AG04450 (cell line): ENCODE measurements around the gene MASP1. TPM values are rescaled to one million over a fixed set of nuclear protein-coding genes. Genes with fewer than 3 reads are reported as not detected.

Experiments used
- CTCF ChIA-PET: fragments of 300-600, 350-600 bp; formaldehyde crosslinking; extraction: SDS; loops from one replicate; lab custom pipeline; 2022; ENCODE audit warnings: antibody characterized with exemption, inconsistent platforms; lab: Charles Lee
- POLR2A ChIA-PET: fragments of 350-600 bp; formaldehyde crosslinking; extraction: SDS; loops from one replicate; lab custom pipeline; 2021; ENCODE audit warnings: antibody characterized with exemption, inconsistent platforms; lab: Yijun Ruan, JAX
- DNase-seq: peaks from one replicate; pipeline ENCODE4 v3.0.0-alpha.2; 2011; ENCODE audit warnings: low read depth, low spot score
- H3K27ac ChIP-seq: one replicate; pipeline ENCODE4 v1.5.1; 2012; ENCODE audit warnings: low read depth, low read length, control low read depth
- H3K27me3 ChIP-seq: one replicate; pipeline ENCODE4 v1.6.0; 2012; ENCODE audit warnings: low read length; ENCODE audit not compliant: control insufficient read depth, insufficient read depth
- H3K4me3 ChIP-seq: 2 replicates; pipeline ENCODE4 v1.5.1; 2011; ENCODE audit warnings: mild to moderate bottlenecking, low read depth, low read length, control low read depth
- H3K9me3 ChIP-seq: 2 replicates; pipeline ENCODE4 v1.5.1; 2012; ENCODE audit warnings: low read length; ENCODE audit not compliant: control insufficient read depth, insufficient read depth
- polyA plus RNA-seq: library from polyadenylated mRNA; depleted of rRNA; stranded (reverse); fragments of >200 nt; gene quantifications from 2 replicates; pipeline ENCODE4 v1.2.3, GENCODE V29; 2011
- TF ChIP-seq, protein P1 (sequence below): IDR thresholded peaks from 2 replicates; pipeline ENCODE4 v1.5.1; 2011; ENCODE audit warnings: low read depth, low read length, control low read depth, inconsistent platforms

MASP1 gene
- polyA plus RNA-seq, 1 experiment: 80.7 TPM

DNA sequence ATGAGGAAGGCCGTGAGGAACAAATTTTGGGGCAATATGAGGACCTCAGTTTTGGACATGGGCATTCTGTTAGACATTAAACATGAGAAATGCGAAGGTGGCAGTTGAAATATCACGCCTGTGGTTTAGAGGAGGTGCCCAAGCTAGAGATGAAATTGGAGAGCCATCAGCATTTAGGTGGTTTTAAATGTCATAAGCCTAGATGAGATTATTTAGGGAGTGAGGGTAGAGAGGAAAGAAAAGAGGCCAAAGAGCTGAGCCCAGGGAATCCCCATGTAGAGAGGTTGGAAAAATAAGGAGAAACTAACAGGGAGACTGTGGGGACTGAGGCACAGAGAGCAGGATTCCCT, 79.4 kb downstream of the MASP1 start:
- H3K27me3 ChIP-seq: no peaks in the 10 kb centered on the region
- POLR2A ChIA-PET: no interaction called here
- TF ChIP-seq, protein P1, sequence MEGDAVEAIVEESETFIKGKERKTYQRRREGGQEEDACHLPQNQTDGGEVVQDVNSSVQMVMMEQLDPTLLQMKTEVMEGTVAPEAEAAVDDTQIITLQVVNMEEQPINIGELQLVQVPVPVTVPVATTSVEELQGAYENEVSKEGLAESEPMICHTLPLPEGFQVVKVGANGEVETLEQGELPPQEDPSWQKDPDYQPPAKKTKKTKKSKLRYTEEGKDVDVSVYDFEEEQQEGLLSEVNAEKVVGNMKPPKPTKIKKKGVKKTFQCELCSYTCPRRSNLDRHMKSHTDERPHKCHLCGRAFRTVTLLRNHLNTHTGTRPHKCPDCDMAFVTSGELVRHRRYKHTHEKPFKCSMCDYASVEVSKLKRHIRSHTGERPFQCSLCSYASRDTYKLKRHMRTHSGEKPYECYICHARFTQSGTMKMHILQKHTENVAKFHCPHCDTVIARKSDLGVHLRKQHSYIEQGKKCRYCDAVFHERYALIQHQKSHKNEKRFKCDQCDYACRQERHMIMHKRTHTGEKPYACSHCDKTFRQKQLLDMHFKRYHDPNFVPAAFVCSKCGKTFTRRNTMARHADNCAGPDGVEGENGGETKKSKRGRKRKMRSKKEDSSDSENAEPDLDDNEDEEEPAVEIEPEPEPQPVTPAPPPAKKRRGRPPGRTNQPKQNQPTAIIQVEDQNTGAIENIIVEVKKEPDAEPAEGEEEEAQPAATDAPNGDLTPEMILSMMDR: no peak
- H3K9me3 ChIP-seq: peaks cover 2% of the 10 kb centered on the region; the same call in 1 of the 2 replicates
- H3K4me3 ChIP-seq: no peak overlapping the region
- H3K27ac ChIP-seq: no peak overlapping the region
- no peak for DNase-seq
- CTCF ChIA-PET: interaction anchor here (0.9 to 4.1 kb wide), 4 partner anchors 47 to 467 kb away, joined by 3 to 35 read pairs (median 16); no protein-coding TSS in a partner anchor

DNA sequence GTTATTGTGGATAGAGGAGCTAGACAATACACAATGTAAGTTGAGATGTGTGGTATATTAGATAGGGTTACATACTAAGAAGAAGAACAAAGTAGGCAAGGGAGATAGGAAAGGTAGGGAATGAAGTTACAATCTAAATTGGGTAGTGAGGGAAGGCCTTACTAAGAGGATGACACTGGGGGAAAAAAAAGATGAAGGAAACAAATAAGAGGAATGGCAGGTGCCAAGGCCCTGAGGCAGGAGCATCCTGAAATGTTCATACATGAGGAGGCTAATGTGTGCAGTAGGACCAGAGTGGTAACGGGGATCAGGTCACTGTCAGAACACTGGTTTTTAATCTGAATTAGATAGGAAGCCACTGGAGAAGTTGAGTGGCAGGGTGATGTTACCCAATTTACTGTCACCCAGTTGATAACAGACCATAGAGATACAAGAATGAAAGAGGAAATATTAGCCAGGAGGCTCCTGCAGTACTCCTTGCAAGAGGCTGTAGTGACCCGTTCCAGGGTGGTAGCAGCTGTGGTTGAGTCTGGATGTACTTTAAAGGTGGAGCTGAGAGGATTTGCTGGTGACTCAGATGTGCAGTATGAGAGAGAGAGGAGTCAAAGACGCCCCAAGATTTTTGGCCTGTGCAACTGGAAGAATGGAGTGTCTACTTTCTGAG, 79.9 kb downstream of the MASP1 start:
- Histone ChIP-seq H3K27ac (no peak overlapping the region), H3K27me3 (no peaks in the 10 kb centered on the region), H3K9me3 (peaks cover 7% of the 10 kb centered on the region; the same call in 1 of the 2 replicates), H3K4me3 (no peak overlapping the region)
- TF ChIP-seq, protein P1: no peak
- ChIA-PET POLR2A (no interaction called here), CTCF (interaction anchor here (0.9 to 4.1 kb wide), 9 partner anchors 8 to 468 kb away, joined by 3 to 40 read pairs (median 13); partner anchors contain the start of gene RPL39L)
- no peak for DNase-seq

DNA sequence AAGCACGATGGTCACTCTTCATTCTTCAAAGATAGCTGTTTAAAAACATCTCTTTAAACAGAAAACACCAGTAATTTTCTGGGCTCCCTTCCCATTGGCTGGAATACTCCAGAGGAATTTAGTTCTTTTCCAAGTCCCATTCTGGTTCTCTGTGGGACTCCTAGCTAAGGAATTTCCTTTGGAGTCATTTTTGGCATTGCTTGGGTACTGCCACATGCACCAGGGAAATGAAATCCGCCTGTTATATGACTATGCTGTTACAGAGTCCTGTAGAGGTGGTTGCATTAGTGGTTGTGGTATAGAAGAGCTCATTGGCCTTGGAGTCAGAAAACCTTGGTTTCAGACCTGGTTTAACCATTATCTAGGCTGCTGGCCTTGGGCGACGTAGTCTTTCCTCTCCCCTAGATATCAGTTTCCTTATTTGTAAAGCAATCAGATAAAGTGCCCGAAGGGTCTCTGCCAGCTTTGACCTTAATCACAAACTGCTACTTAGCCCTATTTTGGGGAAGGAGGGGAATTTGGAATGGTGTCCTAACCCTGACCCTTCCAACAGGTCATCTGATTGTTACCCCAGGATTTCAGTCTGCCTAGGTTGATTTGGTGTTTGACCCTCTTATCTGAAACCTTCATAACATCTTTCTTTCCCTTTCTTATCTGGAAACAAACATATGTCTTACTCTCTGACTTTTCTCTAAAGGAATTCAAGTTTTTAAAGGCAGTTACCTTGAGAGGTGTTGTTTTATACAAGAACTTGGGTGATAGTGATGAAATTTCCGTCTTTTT, 80.8 kb downstream of the MASP1 start:
- Histone ChIP-seq H3K27me3 (no peaks in the 10 kb centered on the region), H3K9me3 (peaks cover 7% of the 10 kb centered on the region; the same call in 1 of the 2 replicates), H3K4me3 (no peak overlapping the region), H3K27ac (no peak overlapping the region)
- DNase-seq: no peak
- ChIA-PET CTCF (interaction anchor here (0.9 to 4.1 kb wide), 10 partner anchors 9 to 594 kb away, joined by 3 to 40 read pairs (median 10); partner anchors contain the start of gene RPL39L), POLR2A (no interaction called here)
- TF ChIP-seq, protein P1: no peak

DNA sequence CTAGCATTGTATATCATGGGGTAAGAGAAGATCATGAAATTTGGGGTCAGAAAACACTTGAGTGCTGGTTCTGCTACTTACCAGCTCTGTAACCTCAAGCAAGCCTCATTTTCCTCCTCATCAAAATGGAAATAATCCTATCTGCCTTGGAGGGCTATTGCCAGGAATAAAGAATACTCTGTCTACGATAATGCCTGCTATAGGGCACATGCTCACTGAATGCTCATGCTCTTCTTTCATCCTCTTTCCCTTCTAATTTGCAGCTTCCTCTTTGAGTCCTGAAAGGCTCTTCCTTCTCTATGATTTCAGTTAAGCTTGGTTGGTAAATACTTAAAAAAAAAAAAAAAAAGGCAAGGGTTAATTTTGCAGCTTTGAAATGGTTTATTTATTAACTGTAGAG, 81.4 kb downstream of the MASP1 start:
- no peak overlapping the region for H3K27ac ChIP-seq
- DNase-seq: no peak
- peaks cover 7% of the 10 kb centered on the region; the same call in 1 of the 2 replicates for H3K9me3 ChIP-seq
- no peak overlapping the region for H3K4me3 ChIP-seq
- TF ChIP-seq, protein P1: no peak
- no peaks in the 10 kb centered on the region for H3K27me3 ChIP-seq
- CTCF ChIA-PET: interaction anchor here (0.9 to 4.1 kb wide), 10 partner anchors 9 to 593 kb away, joined by 3 to 40 read pairs (median 10); partner anchors contain the start of gene RPL39L
- POLR2A ChIA-PET: no interaction called here
